WTC11 (cell line): ENCODE measurements around the gene CLHC1. TPM values are rescaled to one million over a fixed set of nuclear protein-coding genes. Genes with fewer than 3 reads are reported as not detected.
"Not testable (repeated sequence)": the region's sequence is repeated elsewhere in the genome, so short reads cannot be mapped to it uniquely, and the experiment has no call there.

ENCODE experiments used
- ATAC-seq: fragments of 200-7000 bp; cut with Tn5 transposase; 2 replicates; pipeline ENCODE4 v1.10.0; 2021; ENCODE audit warnings: mild to moderate bottlenecking, moderate library complexity
- CTCF ChIA-PET: fragments of 300-600 bp; sonication (Branson Sonifier 250); formaldehyde crosslinking; loops from one replicate; lab custom pipeline; 2021; ENCODE audit warnings: antibody characterized with exemption; lab: Charles Lee
- POLR2A ChIA-PET: fragments of 350-600 bp; sonication (Branson Sonifier 250); formaldehyde crosslinking; loops from one replicate; lab custom pipeline; 2021; ENCODE audit warnings: antibody characterized with exemption; lab: Charles Lee
- DNase-seq: peaks from one replicate; pipeline ENCODE4 v3.0.0; 2021; ENCODE audit warnings: low spot score
- H3K27ac Mint-ChIP-seq: 2 replicates; pipeline ENCODE4 v1.8.0; 2021; ENCODE audit warnings: mixed read lengths
- H3K27me3 Mint-ChIP-seq: 2 replicates; pipeline ENCODE4 v1.8.0; 2021; ENCODE audit warnings: low read depth, mild to moderate bottlenecking, moderate library complexity, mixed read lengths
- H3K36me3 Mint-ChIP-seq: 2 replicates; pipeline ENCODE4 v1.8.0; 2021; ENCODE audit warnings: mixed read lengths
- H3K4me1 Mint-ChIP-seq: 2 replicates; pipeline ENCODE4 v1.8.0; 2022; ENCODE audit warnings: mixed read lengths
- H3K4me3 Mint-ChIP-seq: 2 replicates; pipeline ENCODE4 v1.8.0; 2021; ENCODE audit warnings: mild to moderate bottlenecking, moderate library complexity, mixed read lengths
- H3K9me3 Mint-ChIP-seq: 2 replicates; pipeline ENCODE4 v1.8.0; 2021; ENCODE audit warnings: mixed read lengths
- ESRRA ChIP-seq: sonication (generic); formaldehyde crosslinking; IDR thresholded peaks from 2 replicates; pipeline ENCODE4 v1.8.1; 2022; ENCODE audit warnings: mild to moderate bottlenecking, missing genetic modification reagents, borderline replicate concordance
- ETV6 ChIP-seq: sonication (generic); formaldehyde crosslinking; IDR thresholded peaks from 2 replicates; pipeline ENCODE4 v1.8.1; 2022; ENCODE audit warnings: mild to moderate bottlenecking, missing genetic modification reagents
- FOXP1 ChIP-seq: sonication (generic); formaldehyde crosslinking; IDR thresholded peaks from 2 replicates; pipeline ENCODE4 v1.8.0; 2022; ENCODE audit warnings: missing genetic modification reagents, mild to moderate bottlenecking, moderate library complexity, borderline replicate concordance
- GRHL2 ChIP-seq: fragments of 250-450 bp; sonication (Bioruptor Pico); IDR thresholded peaks from 2 replicates; pipeline ENCODE4 v1.8.0; 2022; ENCODE audit warnings: mild to moderate bottlenecking, moderate library complexity; ENCODE audit not compliant: insufficient replicate concordance, severe bottlenecking
- NFE2L1 ChIP-seq: sonication (generic); formaldehyde crosslinking; IDR thresholded peaks from 2 replicates; pipeline ENCODE4 v1.8.1; 2023; ENCODE audit warnings: missing genetic modification reagents
- NFYB ChIP-seq: sonication (generic); formaldehyde crosslinking; conservative IDR thresholded peaks from 2 replicates; pipeline ENCODE4 v1.8.0; 2022; ENCODE audit warnings: low read depth, missing genetic modification reagents
- NR3C1 ChIP-seq: sonication (generic); formaldehyde crosslinking; conservative IDR thresholded peaks from 2 replicates; pipeline ENCODE4 v1.8.1; 2023; ENCODE audit warnings: low read depth, mild to moderate bottlenecking, missing genetic modification reagents
- OVOL2 ChIP-seq: fragments of 250-450 bp; sonication (Bioruptor Pico); IDR thresholded peaks from 2 replicates; pipeline ENCODE4 v1.9.0; 2021; ENCODE audit warnings: mild to moderate bottlenecking, borderline replicate concordance
- SMAD4 ChIP-seq: sonication (generic); formaldehyde crosslinking; IDR thresholded peaks from 2 replicates; pipeline ENCODE4 v1.8.0; 2022; ENCODE audit warnings: mild to moderate bottlenecking, missing genetic modification reagents
- TCF7 ChIP-seq: sonication (generic); formaldehyde crosslinking; IDR thresholded peaks from 2 replicates; pipeline ENCODE4 v1.8.0; 2022; ENCODE audit warnings: mild to moderate bottlenecking, low read depth, missing genetic modification reagents, moderate library complexity
- ZNF232 ChIP-seq: sonication (generic); formaldehyde crosslinking; IDR thresholded peaks from 2 replicates; pipeline ENCODE4 v1.8.0; 2022; ENCODE audit warnings: mild to moderate bottlenecking, missing genetic modification reagents
- ZNF317 ChIP-seq: sonication (generic); formaldehyde crosslinking; IDR thresholded peaks from 2 replicates; pipeline ENCODE4 v1.8.1; 2023; ENCODE audit warnings: low read depth, mild to moderate bottlenecking, moderate library complexity, missing genetic modification reagents, borderline replicate concordance
- ZNF416 ChIP-seq: fragments of 250-450 bp; sonication (Bioruptor Pico); IDR thresholded peaks from 2 replicates; pipeline ENCODE4 v1.9.0; 2021; ENCODE audit warnings: mild to moderate bottlenecking, inconsistent platforms
- ZNF423 ChIP-seq: fragments of 250-450 bp; sonication (Bioruptor Pico); IDR thresholded peaks from 2 replicates; pipeline ENCODE4 v2.1.2; 2022; ENCODE audit warnings: mild to moderate bottlenecking, moderate library complexity
- total RNA-seq: library from RNA; stranded (reverse); gene quantifications from 3 replicates; pipeline ENCODE4 v1.2.3, GENCODE V29; 2021
- TF ChIP-seq, protein P1 (sequence below): sonication (generic); formaldehyde crosslinking; IDR thresholded peaks from 2 replicates; pipeline ENCODE4 v1.8.1; 2023; ENCODE audit warnings: mild to moderate bottlenecking, missing genetic modification reagents
- TF ChIP-seq, protein P2 (sequence below): sonication (generic); formaldehyde crosslinking; IDR thresholded peaks from 2 replicates; pipeline ENCODE4 v1.8.1; 2023; ENCODE audit warnings: mild to moderate bottlenecking, missing genetic modification reagents
- TF ChIP-seq, protein P3 (sequence below): sonication (generic); formaldehyde crosslinking; IDR thresholded peaks from 2 replicates; pipeline ENCODE4 v1.8.1; 2022; ENCODE audit warnings: low read depth, missing genetic modification reagents, borderline replicate concordance
- TF ChIP-seq, protein P4 (sequence below): sonication (generic); formaldehyde crosslinking; IDR thresholded peaks from 2 replicates; pipeline ENCODE4 v1.8.1; 2022; ENCODE audit warnings: missing genetic modification reagents, borderline replicate concordance
- TF ChIP-seq, protein P5 (sequence below): sonication (generic); formaldehyde crosslinking; conservative IDR thresholded peaks from 2 replicates; pipeline ENCODE4 v1.8.1; 2022; ENCODE audit warnings: mild to moderate bottlenecking, missing genetic modification reagents

The CLHC1 gene
- total RNA-seq, 1 experiment from 2014 or later, result 7.5 TPM

DNA sequence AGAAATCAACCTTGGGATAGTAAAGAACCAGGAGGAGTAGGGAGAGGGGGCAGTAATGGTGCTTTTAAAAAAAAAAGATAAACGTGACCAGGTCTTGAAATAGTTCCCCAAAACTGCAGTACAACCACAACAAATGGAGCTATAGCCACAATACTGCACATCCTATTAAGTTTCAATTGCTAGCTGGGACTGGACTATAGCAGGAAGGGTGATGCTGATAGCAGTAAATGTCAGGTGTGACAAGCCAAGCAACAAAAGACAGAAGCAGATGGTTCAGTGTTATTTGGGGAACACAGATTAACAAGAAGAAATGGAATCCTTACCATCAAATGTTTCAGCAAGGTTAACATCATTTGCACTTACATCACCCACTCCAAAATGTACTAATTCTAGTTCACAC is 10.5 kb upstream of the CLHC1 start:
- CTCF ChIA-PET, result no interaction called here
- no peak overlapping the region for H3K4me3 Mint-ChIP-seq
- TF ChIP-seq NR3C1, result no peak
- TF ChIP-seq NFE2L1 (CRISPR knock-in tag), result no peak
- TF ChIP-seq ZNF232 (CRISPR knock-in tag), result no peak
- TF ChIP-seq ETV6, result no peak
- TF ChIP-seq TCF7 (CRISPR knock-in tag), result no peak
- TF ChIP-seq, protein P1, sequence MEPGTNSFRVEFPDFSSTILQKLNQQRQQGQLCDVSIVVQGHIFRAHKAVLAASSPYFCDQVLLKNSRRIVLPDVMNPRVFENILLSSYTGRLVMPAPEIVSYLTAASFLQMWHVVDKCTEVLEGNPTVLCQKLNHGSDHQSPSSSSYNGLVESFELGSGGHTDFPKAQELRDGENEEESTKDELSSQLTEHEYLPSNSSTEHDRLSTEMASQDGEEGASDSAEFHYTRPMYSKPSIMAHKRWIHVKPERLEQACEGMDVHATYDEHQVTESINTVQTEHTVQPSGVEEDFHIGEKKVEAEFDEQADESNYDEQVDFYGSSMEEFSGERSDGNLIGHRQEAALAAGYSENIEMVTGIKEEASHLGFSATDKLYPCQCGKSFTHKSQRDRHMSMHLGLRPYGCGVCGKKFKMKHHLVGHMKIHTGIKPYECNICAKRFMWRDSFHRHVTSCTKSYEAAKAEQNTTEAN (CRISPR knock-in tag), result no peak
- no peak for TF ChIP-seq NFYB
- TF ChIP-seq GRHL2 (CRISPR knock-in tag), result no peak
- TF ChIP-seq, all 79 proteins: peak for 0
- Mint-ChIP-seq H3K36me3 (peaks cover 34% of the 10 kb centered on the region), H3K27ac (no peak overlapping the region), H3K9me3 (no peaks in the 10 kb centered on the region), H3K27me3 (no peaks in the 10 kb centered on the region), H3K4me1 (no peaks in the 10 kb centered on the region)
- ATAC-seq (no peak), DNase-seq (no peak)
- POLR2A ChIA-PET, result no interaction called here

DNA sequence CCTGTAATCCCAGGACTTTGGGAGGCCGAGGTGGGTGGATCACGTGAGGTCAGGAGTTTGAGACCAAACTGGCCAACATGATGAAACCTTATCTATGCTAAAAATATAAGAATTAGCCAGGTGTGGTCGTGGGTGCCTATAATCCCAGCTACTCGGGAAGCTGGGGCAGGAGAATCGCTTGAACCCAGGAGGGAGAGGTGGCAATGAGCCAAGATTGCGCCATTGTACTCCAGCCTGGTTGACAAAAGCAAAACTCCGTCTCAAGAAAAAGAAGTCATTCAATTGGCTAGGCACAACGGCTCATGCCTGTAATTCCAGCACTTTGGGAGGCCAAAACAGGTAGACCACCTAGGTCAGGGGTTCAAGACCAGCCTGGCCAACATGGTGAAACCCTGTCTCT is 9.5 kb upstream of the CLHC1 start:
- H3K27me3 Mint-ChIP-seq, ATAC-seq, DNase-seq, H3K4me3 Mint-ChIP-seq, H3K27ac Mint-ChIP-seq, H3K4me1 Mint-ChIP-seq, CTCF ChIA-PET, POLR2A ChIA-PET, H3K9me3 Mint-ChIP-seq: not testable (repeated sequence)
- H3K36me3 Mint-ChIP-seq, result peaks cover 30% of the 10 kb centered on the region

DNA sequence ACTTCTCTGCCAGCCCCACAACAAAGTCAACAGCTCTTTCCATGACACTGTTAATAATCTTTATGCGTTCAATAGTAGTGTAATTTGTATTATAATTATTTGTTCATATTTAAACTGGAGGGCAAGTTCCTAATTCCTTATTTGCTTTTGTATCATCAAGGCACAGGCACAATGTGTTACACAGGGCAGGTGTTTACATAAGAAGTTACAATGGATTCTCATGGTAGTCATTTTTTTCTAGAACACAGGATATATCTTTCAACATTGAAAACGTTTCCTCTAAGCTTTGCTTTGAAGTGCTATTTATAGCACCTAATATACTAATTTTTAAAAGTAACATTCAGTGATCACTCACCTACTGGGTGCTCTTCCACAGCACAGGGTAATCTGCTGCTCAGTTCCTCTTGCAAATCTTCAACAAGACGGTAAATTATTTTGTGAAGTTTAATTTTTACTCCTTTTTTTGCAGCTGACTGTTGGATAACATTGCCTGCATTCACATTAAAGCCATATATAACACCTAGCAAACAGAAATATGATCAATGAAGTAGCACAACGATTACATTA is 7.6 kb upstream of the CLHC1 start:
- POLR2A ChIA-PET, result no interaction called here
- DNase-seq (no peak), ATAC-seq (no peak)
- Mint-ChIP-seq H3K4me1 (no peaks in the 10 kb centered on the region; the same call in 1 of the 2 replicates), H3K9me3 (no peaks in the 10 kb centered on the region), H3K27me3 (no peaks in the 10 kb centered on the region), H3K27ac (no peak overlapping the region), H3K4me3 (no peak overlapping the region), H3K36me3 (peaks cover 34% of the 10 kb centered on the region)
- TF ChIP-seq ZNF423 (CRISPR knock-in tag) (no peak), OVOL2 (CRISPR knock-in tag) (no peak), ZNF416 (no peak), FOXP1 (CRISPR knock-in tag) (no peak), ZNF317 (CRISPR knock-in tag) (no peak), NR3C1 (no peak), ESRRA (CRISPR knock-in tag) (no peak), SMAD4 (CRISPR knock-in tag) (no peak)
- TF ChIP-seq, protein P2, sequence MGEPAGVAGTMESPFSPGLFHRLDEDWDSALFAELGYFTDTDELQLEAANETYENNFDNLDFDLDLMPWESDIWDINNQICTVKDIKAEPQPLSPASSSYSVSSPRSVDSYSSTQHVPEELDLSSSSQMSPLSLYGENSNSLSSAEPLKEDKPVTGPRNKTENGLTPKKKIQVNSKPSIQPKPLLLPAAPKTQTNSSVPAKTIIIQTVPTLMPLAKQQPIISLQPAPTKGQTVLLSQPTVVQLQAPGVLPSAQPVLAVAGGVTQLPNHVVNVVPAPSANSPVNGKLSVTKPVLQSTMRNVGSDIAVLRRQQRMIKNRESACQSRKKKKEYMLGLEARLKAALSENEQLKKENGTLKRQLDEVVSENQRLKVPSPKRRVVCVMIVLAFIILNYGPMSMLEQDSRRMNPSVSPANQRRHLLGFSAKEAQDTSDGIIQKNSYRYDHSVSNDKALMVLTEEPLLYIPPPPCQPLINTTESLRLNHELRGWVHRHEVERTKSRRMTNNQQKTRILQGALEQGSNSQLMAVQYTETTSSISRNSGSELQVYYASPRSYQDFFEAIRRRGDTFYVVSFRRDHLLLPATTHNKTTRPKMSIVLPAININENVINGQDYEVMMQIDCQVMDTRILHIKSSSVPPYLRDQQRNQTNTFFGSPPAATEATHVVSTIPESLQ (CRISPR knock-in tag), result no peak
- TF ChIP-seq, protein P3, sequence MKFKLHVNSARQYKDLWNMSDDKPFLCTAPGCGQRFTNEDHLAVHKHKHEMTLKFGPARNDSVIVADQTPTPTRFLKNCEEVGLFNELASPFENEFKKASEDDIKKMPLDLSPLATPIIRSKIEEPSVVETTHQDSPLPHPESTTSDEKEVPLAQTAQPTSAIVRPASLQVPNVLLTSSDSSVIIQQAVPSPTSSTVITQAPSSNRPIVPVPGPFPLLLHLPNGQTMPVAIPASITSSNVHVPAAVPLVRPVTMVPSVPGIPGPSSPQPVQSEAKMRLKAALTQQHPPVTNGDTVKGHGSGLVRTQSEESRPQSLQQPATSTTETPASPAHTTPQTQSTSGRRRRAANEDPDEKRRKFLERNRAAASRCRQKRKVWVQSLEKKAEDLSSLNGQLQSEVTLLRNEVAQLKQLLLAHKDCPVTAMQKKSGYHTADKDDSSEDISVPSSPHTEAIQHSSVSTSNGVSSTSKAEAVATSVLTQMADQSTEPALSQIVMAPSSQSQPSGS, result no peak
- TF ChIP-seq, protein P4, sequence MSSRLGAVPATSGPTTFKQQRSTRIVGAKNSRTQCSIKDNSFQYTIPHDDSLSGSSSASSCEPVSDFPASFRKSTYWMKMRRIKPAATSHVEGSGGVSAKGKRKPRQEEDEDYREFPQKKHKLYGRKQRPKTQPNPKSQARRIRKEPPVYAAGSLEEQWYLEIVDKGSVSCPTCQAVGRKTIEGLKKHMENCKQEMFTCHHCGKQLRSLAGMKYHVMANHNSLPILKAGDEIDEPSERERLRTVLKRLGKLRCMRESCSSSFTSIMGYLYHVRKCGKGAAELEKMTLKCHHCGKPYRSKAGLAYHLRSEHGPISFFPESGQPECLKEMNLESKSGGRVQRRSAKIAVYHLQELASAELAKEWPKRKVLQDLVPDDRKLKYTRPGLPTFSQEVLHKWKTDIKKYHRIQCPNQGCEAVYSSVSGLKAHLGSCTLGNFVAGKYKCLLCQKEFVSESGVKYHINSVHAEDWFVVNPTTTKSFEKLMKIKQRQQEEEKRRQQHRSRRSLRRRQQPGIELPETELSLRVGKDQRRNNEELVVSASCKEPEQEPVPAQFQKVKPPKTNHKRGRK (CRISPR knock-in tag), result no peak
- TF ChIP-seq, protein P5, sequence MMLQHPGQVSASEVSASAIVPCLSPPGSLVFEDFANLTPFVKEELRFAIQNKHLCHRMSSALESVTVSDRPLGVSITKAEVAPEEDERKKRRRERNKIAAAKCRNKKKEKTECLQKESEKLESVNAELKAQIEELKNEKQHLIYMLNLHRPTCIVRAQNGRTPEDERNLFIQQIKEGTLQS (CRISPR knock-in tag), result no peak
- CTCF ChIA-PET, result no interaction called here
